Gastrocnemius medialis (tissue), 4 donors: ENCODE data around the gene VDAC1. TPM values are rescaled to one million over a fixed set of nuclear protein-coding genes. Genes with fewer than 3 reads are reported as not detected.

Experiments used
- ATAC-seq, 2 donors: fragments of 150-250 bp; one replicate each; pipeline ENCODE4 v1.9.1; 2016
- DNase-seq, 2 donors: peaks; one replicate each; pipeline ENCODE4 v3.0.0-alpha.2; 2019
- H3K27ac ChIP-seq, 4 donors: fragments of 200-600 bp; sonication (generic); 1 replicate in 1 of 4; 2 replicates in 3 of 4; pipeline ENCODE4 v1.5.1; 2016 to 2018; ENCODE audit warnings: mild to moderate bottlenecking in 2 of 4, moderate library complexity in 1 of 4
- H3K27me3 ChIP-seq, 3 donors: fragments of 200-600 bp; sonication (generic) in 2 of 3; 1 replicate in 1 of 3; 2 replicates in 2 of 3; pipeline versions ENCODE4 v1.5.1 to v1.6.0; 2016 to 2019; ENCODE audit warnings: mild to moderate bottlenecking in 1 of 3, moderate library complexity in 1 of 3
- H3K36me3 ChIP-seq, 2 donors: fragments of 200-600 bp; sonication (generic) in 1 of 2; one replicate each; pipeline ENCODE4 v1.5.1; 2017 to 2018
- H3K4me1 ChIP-seq, 2 donors: fragments of 200-600 bp; sonication (generic) in 1 of 2; one replicate each; pipeline ENCODE4 v1.5.1; 2016 to 2017; ENCODE audit warnings: mild to moderate bottlenecking in 2 of 2
- H3K4me3 ChIP-seq, 4 donors: fragments of 200-600 bp; sonication (generic) in 3 of 4; 1 replicate in 1 of 4; 2 replicates in 3 of 4; pipeline ENCODE4 v1.5.1; 2016 to 2019; ENCODE audit warnings: mild to moderate bottlenecking in 2 of 4
- H3K9me3 ChIP-seq, 3 donors: fragments of 200-600 bp; sonication (generic) in 2 of 3; 1 replicate in 1 of 3; 2 replicates in 2 of 3; pipeline ENCODE4 v1.5.1; 2016 to 2019
- POLR2A ChIP-seq, 2 donors: fragments of 450-650 bp; IDR thresholded peaks; one replicate each; pipeline ENCODE4 v1.6.1; 2017; ENCODE audit warnings: antibody characterized with exemption in 2 of 2, mild to moderate bottlenecking in 2 of 2, moderate library complexity in 2 of 2
- in situ Hi-C, 4 donors: fragments of 200-750 bp; cut with MboI; loops; one replicate each; pipeline versions ENCODE4 v1.15.0 to v1.8.0; 2017; ENCODE audit warnings: low sequenced_read_pairs in 4 of 4
- intact Hi-C: fragments of 100-400 bp; cut with DNase I; formaldehyde crosslinking; loops from one replicate; pipeline ENCODE4 v1.15.1; 2023; ENCODE audit warnings: low total_unique reads
- total RNA-seq, 4 donors: library from RNA; depleted of rRNA; stranded (reverse); fragments of >200 nt; gene quantifications; one replicate each; pipeline versions ENCODE4 v1.1.0 to v1.2.3, GENCODE V29; 2016
- TF ChIP-seq, protein P1 (sequence below), 5 experiments: fragments of 450-650 bp in 3 of 5; fragments of 200-600 bp in 2 of 5; sonication (generic) in 2 of 5; IDR thresholded peaks in 4 of 5; conservative IDR thresholded peaks in 1 of 5; 1 replicate in 4 of 5; 2 replicates in 1 of 5; pipeline ENCODE4 v1.5.1; 2016 to 2019; ENCODE audit warnings: antibody characterized with exemption in 5 of 5, mild to moderate bottlenecking in 3 of 5, moderate library complexity in 3 of 5

VDAC1 gene
- total RNA-seq, 4 donors from 2014 or later, result 412 to 611 (median 495) TPM

- Histone ChIP-seq H3K36me3 (peaks cover 0 to 11% of the 10 kb centered on the region in 2 donors), H3K4me3 (peak overlapping the region; percentile 71 to 93 (median 89)), H3K9me3 (no peaks in the 10 kb centered on the region), H3K27me3 (no peaks in the 10 kb centered on the region), H3K27ac (peak overlapping the region; percentile 91 to 97 (median 94)), H3K4me1 (peaks cover 21 to 36% of the 10 kb centered on the region in 2 donors)
- intact Hi-C loops (no loop called here), in situ Hi-C loops (no loop called here)
- DNase-seq (no peak), ATAC-seq (no peak)
- TF ChIP-seq POLR2A (IDR thresholded peaks at IDR 0.05), result no peak
- TF ChIP-seq, protein P1, sequence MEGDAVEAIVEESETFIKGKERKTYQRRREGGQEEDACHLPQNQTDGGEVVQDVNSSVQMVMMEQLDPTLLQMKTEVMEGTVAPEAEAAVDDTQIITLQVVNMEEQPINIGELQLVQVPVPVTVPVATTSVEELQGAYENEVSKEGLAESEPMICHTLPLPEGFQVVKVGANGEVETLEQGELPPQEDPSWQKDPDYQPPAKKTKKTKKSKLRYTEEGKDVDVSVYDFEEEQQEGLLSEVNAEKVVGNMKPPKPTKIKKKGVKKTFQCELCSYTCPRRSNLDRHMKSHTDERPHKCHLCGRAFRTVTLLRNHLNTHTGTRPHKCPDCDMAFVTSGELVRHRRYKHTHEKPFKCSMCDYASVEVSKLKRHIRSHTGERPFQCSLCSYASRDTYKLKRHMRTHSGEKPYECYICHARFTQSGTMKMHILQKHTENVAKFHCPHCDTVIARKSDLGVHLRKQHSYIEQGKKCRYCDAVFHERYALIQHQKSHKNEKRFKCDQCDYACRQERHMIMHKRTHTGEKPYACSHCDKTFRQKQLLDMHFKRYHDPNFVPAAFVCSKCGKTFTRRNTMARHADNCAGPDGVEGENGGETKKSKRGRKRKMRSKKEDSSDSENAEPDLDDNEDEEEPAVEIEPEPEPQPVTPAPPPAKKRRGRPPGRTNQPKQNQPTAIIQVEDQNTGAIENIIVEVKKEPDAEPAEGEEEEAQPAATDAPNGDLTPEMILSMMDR (IDR thresholded peaks at IDR 0.05 in 4 of 5, conservative IDR thresholded peaks at IDR 0.05 in 1 of 5), result no peak
These were observed 37.7 kb downstream of the VDAC1 start for GRCh38 chr5:133967124-133967523.

DNA sequence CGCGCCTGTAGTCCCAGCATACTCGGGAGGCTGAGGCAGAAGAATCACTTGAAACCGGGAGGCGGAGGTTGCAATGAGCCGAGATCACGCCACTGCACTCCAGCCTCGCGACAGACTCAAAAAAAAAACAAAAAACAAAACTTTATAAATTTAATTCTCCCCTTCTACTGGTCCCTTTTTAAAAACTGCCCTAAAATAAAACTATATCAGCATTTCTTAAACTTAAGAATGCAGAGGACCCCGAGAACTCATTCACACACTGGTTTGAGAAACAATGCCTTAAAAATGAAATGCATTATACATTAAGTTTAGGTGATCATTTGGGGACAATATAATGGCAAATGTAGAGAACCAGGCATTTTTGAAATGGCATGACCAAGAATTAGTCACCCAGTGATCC, 38.7 kb downstream of the VDAC1 start:
- H3K4me1 ChIP-seq, result peaks cover 26 to 36% of the 10 kb centered on the region in 2 donors
- in situ Hi-C loops (no loop called here), intact Hi-C loops (no loop called here)
- TF ChIP-seq, protein P1 (IDR thresholded peaks at IDR 0.05 in 4 of 5, conservative IDR thresholded peaks at IDR 0.05 in 1 of 5), result no peak
- TF ChIP-seq POLR2A (IDR thresholded peaks at IDR 0.05), result no peak
- ATAC-seq (no peak), DNase-seq (no peak)
- H3K9me3 ChIP-seq, result no peaks in the 10 kb centered on the region
- H3K4me3 ChIP-seq, result no peak overlapping the region
- peaks cover 0 to 2% of the 10 kb centered on the region in 2 donors for H3K36me3 ChIP-seq
- no peak overlapping the region for H3K27ac ChIP-seq
- H3K27me3 ChIP-seq, result no peaks in the 10 kb centered on the region

GRCh38 chr5:133963493-133964128, 41.2 kb downstream of the VDAC1 start:
- peaks cover 0 to 12% of the 10 kb centered on the region in 2 donors for H3K36me3 ChIP-seq
- ATAC-seq (no peak), DNase-seq (no peak)
- TF ChIP-seq, protein P1 (IDR thresholded peaks at IDR 0.05 in 4 of 5, conservative IDR thresholded peaks at IDR 0.05 in 1 of 5), result no peak
- intact Hi-C loops (no loop called here), in situ Hi-C loops (no loop called here)
- H3K9me3 ChIP-seq, result no peaks in the 10 kb centered on the region
- no peaks in the 10 kb centered on the region for H3K27me3 ChIP-seq
- peaks cover 22 to 35% of the 10 kb centered on the region in 2 donors for H3K4me1 ChIP-seq
- no peak overlapping the region for H3K4me3 ChIP-seq
- no peak overlapping the region for H3K27ac ChIP-seq

DNA sequence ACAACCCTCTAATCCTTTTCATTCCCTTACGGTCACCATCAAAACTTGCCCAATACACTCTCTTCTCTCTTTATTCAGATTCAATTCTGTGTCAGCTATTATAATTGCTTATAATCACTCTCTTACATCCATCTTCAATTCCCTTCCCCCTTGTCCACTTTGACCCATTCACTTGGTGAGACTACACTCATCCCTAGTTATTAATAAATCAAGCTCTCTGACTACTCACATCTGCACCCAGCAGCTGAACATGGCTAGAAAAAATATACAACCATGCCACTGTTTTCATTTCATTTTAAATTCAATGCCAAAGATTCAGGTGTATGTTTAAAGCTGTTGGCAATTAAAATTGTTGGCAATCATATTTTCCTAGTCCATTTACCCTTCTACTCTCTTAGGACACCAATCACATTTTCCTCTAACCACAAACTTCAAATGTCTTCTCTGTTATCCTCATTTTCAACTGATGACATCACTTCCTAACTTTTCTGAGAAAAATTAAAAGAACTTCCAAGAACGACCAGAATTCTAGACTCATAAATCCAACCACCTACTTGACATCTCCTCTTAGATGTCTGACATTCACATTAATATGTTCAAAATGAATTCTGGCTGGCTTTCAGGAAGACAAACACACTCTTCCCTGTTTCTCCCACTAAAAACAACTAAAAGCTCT, 41.8 kb downstream of the VDAC1 start:
- Histone ChIP-seq H3K27me3 (no peaks in the 10 kb centered on the region), H3K9me3 (no peaks in the 10 kb centered on the region), H3K4me3 (no peak overlapping the region), H3K36me3 (peaks cover 0 to 18% of the 10 kb centered on the region in 2 donors), H3K4me1 (peaks cover 22 to 35% of the 10 kb centered on the region in 2 donors), H3K27ac (no peak overlapping the region)
- in situ Hi-C loops (no loop called here), intact Hi-C loops (no loop called here)
- no peak for DNase-seq
- no peak for TF ChIP-seq POLR2A (IDR thresholded peaks at IDR 0.05)
- TF ChIP-seq, protein P1 (IDR thresholded peaks at IDR 0.05 in 4 of 5, conservative IDR thresholded peaks at IDR 0.05 in 1 of 5), result no peak
- no peak for ATAC-seq
